CD4-positive, CD25-positive, alpha-beta regulatory T cell (primary cell): ENCODE measurements around the gene SH3BGRL2. TPM values are rescaled to one million over a fixed set of nuclear protein-coding genes. Genes with fewer than 3 reads are reported as not detected.

Source experiments
- ATAC-seq, 2 donors: fragments of 150-1000 bp; cut with Tn5 transposase; one replicate each; pipeline ENCODE4 v1.10.0; 2021; ENCODE audit warnings: low read depth in 2 of 2, moderate number of reproducible peaks in 2 of 2, moderate library complexity in 1 of 2
- DNase-seq, 3 donors: peaks; one replicate each; pipeline versions ENCODE4 v3.0.0 to v3.0.0-alpha.2; 2012 to 2022; ENCODE audit warnings: mixed read lengths in 1 of 3
- H3K27ac ChIP-seq: one replicate; pipeline ENCODE4 v1.7.0; 2013; ENCODE audit warnings: mild to moderate bottlenecking, low read length; ENCODE audit not compliant: insufficient read depth, poor library complexity, severe bottlenecking
- H3K27me3 ChIP-seq: one replicate; pipeline ENCODE4 v1.7.0; 2013; ENCODE audit warnings: low read length; ENCODE audit not compliant: control insufficient read depth, insufficient read depth
- H3K36me3 ChIP-seq: one replicate; pipeline ENCODE4 v1.7.0; 2013; ENCODE audit warnings: mild to moderate bottlenecking, low read length, moderate library complexity; ENCODE audit not compliant: control insufficient read depth, insufficient read depth
- H3K4me1 ChIP-seq: 2 replicates; pipeline ENCODE4 v1.7.0; 2013; ENCODE audit warnings: mild to moderate bottlenecking, low read length; ENCODE audit not compliant: insufficient read depth, control insufficient read depth, poor library complexity, severe bottlenecking
- H3K4me3 ChIP-seq: one replicate; pipeline ENCODE4 v1.7.0; 2013; ENCODE audit warnings: low read depth, mild to moderate bottlenecking, low read length, moderate library complexity
- H3K9me3 ChIP-seq, 2 experiments: 1 replicate in 1 of 2; 2 replicates in 1 of 2; pipeline ENCODE4 v1.7.0; 2013; ENCODE audit warnings: low read length in 2 of 2, mild to moderate bottlenecking in 1 of 2, moderate library complexity in 1 of 2; ENCODE audit not compliant: control insufficient read depth in 2 of 2
- H3K27ac Mint-ChIP-seq, 3 donors: one replicate each; pipeline ENCODE4 v1.8.0; 2020 to 2022; ENCODE audit warnings: mild to moderate bottlenecking in 3 of 3, mixed read lengths in 3 of 3, moderate library complexity in 2 of 3
- H3K27me3 Mint-ChIP-seq: one replicate; pipeline ENCODE4 v1.8.0; 2022; ENCODE audit warnings: mild to moderate bottlenecking, mixed read lengths
- H3K36me3 Mint-ChIP-seq: one replicate; pipeline ENCODE4 v1.8.0; 2020; ENCODE audit warnings: mixed read lengths
- H3K4me1 Mint-ChIP-seq, 4 donors: one replicate each; pipeline ENCODE4 v1.8.0; 2020 to 2022; ENCODE audit warnings: mixed read lengths in 4 of 4, mild to moderate bottlenecking in 1 of 4
- H3K4me3 Mint-ChIP-seq, 4 donors: one replicate each; pipeline ENCODE4 v1.8.0; 2020 to 2022; ENCODE audit warnings: mild to moderate bottlenecking in 4 of 4, mixed read lengths in 4 of 4, moderate library complexity in 3 of 4
- H3K9me3 Mint-ChIP-seq, 7 donors: one replicate each; pipeline ENCODE4 v1.8.0; 2020 to 2022; ENCODE audit warnings: mixed read lengths in 7 of 7, mild to moderate bottlenecking in 3 of 7, moderate library complexity in 2 of 7
- polyA plus RNA-seq, 4 donors: library from polyadenylated mRNA; unstranded; fragments of 300-500 nt; fragmentation: Illumina TruSeq; gene quantifications; one replicate each; pipeline ENCODE4 v1.2.3, GENCODE V29; 2021
- total RNA-seq: library from RNA; stranded (reverse); gene quantifications from one replicate; pipeline ENCODE4 v1.2.3, GENCODE V29; 2022

SH3BGRL2 gene
- total and polyA plus RNA-seq, 5 donors from 2014 or later = 0.28 to 4.7 (median 0.83) TPM; not detected in 2

GRCh38 chr6:79694156-79694555, 63.0 kb downstream of the SH3BGRL2 start:
- Histone ChIP-seq H3K4me1 (no peaks in the 10 kb centered on the region), H3K4me3 (no peak overlapping the region), H3K9me3 (no peaks in the 10 kb centered on the region), H3K27me3 (no peaks in the 10 kb centered on the region), H3K27ac (no peak overlapping the region), H3K36me3 (no peaks in the 10 kb centered on the region)
- ATAC-seq (no peak), DNase-seq (no peak)
- no peaks in the 10 kb centered on the region for H3K4me1 Mint-ChIP-seq
- no peak overlapping the region for H3K27ac Mint-ChIP-seq
- H3K9me3 Mint-ChIP-seq = peaks cover 0 to 2% (median 0%) of the 10 kb centered on the region in 7 donors
- no peaks in the 10 kb centered on the region for H3K27me3 Mint-ChIP-seq
- H3K4me3 Mint-ChIP-seq = no peak overlapping the region
- no peaks in the 10 kb centered on the region for H3K36me3 Mint-ChIP-seq

GRCh38 chr6:79694623-79695343, 63.7 kb downstream of the SH3BGRL2 start:
- ATAC-seq (no peak), DNase-seq (no peak)
- H3K4me1 ChIP-seq = no peaks in the 10 kb centered on the region
- no peaks in the 10 kb centered on the region for H3K27me3 Mint-ChIP-seq
- H3K36me3 Mint-ChIP-seq = no peaks in the 10 kb centered on the region
- H3K4me3 ChIP-seq = no peak overlapping the region
- no peak overlapping the region for H3K27ac ChIP-seq
- H3K36me3 ChIP-seq = no peaks in the 10 kb centered on the region
- H3K9me3 ChIP-seq = no peaks in the 10 kb centered on the region
- H3K27me3 ChIP-seq = no peaks in the 10 kb centered on the region
- H3K27ac Mint-ChIP-seq = no peak overlapping the region
- H3K4me1 Mint-ChIP-seq = no peaks in the 10 kb centered on the region
- H3K4me3 Mint-ChIP-seq = no peak overlapping the region
- peaks cover 0 to 2% (median 0%) of the 10 kb centered on the region in 7 donors for H3K9me3 Mint-ChIP-seq

GRCh38 chr6:79697430-79697829, 66.3 kb downstream of the SH3BGRL2 start:
- DNase-seq = no peak
- no peak overlapping the region for H3K27ac Mint-ChIP-seq
- H3K4me3 Mint-ChIP-seq = no peak overlapping the region

GRCh38 chr6:79699606-79700005, 68.5 kb downstream of the SH3BGRL2 start:
- H3K27me3 ChIP-seq = no peaks in the 10 kb centered on the region
- Mint-ChIP-seq H3K36me3 (no peaks in the 10 kb centered on the region), H3K27me3 (no peaks in the 10 kb centered on the region), H3K4me3 (no peak overlapping the region), H3K4me1 (no peaks in the 10 kb centered on the region), H3K9me3 (no peaks in the 10 kb centered on the region), H3K27ac (no peak overlapping the region)
- no peak overlapping the region for H3K4me3 ChIP-seq
- no peak for DNase-seq
- H3K36me3 ChIP-seq = no peaks in the 10 kb centered on the region
- H3K27ac ChIP-seq = no peak overlapping the region
- H3K9me3 ChIP-seq = no peaks in the 10 kb centered on the region
- no peak for ATAC-seq
- H3K4me1 ChIP-seq = no peaks in the 10 kb centered on the region

More at GRCh38 chr6:79697430-79697829, 66.3 kb downstream of the SH3BGRL2 start:
- no peaks in the 10 kb centered on the region for H3K4me1 ChIP-seq
- ATAC-seq = no peak
- H3K27me3 ChIP-seq = no peaks in the 10 kb centered on the region
- no peak overlapping the region for H3K27ac ChIP-seq
- H3K9me3 ChIP-seq = no peaks in the 10 kb centered on the region
- Mint-ChIP-seq H3K27me3 (no peaks in the 10 kb centered on the region), H3K4me1 (no peaks in the 10 kb centered on the region), H3K9me3 (peaks cover 0 to 2% (median 0%) of the 10 kb centered on the region in 7 donors), H3K36me3 (no peaks in the 10 kb centered on the region)
- H3K4me3 ChIP-seq = no peak overlapping the region
- no peaks in the 10 kb centered on the region for H3K36me3 ChIP-seq

- Mint-ChIP-seq H3K9me3 (no peaks in the 10 kb centered on the region), H3K27ac (no peak overlapping the region), H3K4me3 (peak overlapping the region in 2 of 4 donors; percentile 1 to 6), H3K4me1 (no peaks in the 10 kb centered on the region), H3K36me3 (no peaks in the 10 kb centered on the region), H3K27me3 (no peaks in the 10 kb centered on the region)
- H3K4me3 ChIP-seq = no peak overlapping the region
- H3K4me1 ChIP-seq = no peaks in the 10 kb centered on the region
- ATAC-seq (no peak), DNase-seq (no peak)
- H3K27ac ChIP-seq = no peak overlapping the region
- no peaks in the 10 kb centered on the region for H3K36me3 ChIP-seq
- no peaks in the 10 kb centered on the region for H3K27me3 ChIP-seq
- no peaks in the 10 kb centered on the region for H3K9me3 ChIP-seq
Measured at GRCh38 chr6:79702691-79703090, 71.6 kb downstream of the SH3BGRL2 start.

GRCh38 chr6:79704200-79704599, 73.1 kb downstream of the SH3BGRL2 start:
- H3K27me3 Mint-ChIP-seq = peaks cover 6% of the 10 kb centered on the region
- Histone ChIP-seq H3K27ac (no peak overlapping the region), H3K36me3 (no peaks in the 10 kb centered on the region), H3K9me3 (no peaks in the 10 kb centered on the region), H3K4me3 (no peak overlapping the region), H3K4me1 (no peaks in the 10 kb centered on the region), H3K27me3 (no peaks in the 10 kb centered on the region)
- ATAC-seq (no peak), DNase-seq (no peak)
- no peaks in the 10 kb centered on the region for H3K4me1 Mint-ChIP-seq
- no peak overlapping the region for H3K27ac Mint-ChIP-seq
- no peak overlapping the region for H3K4me3 Mint-ChIP-seq
- H3K36me3 Mint-ChIP-seq = no peaks in the 10 kb centered on the region
- H3K9me3 Mint-ChIP-seq = no peaks in the 10 kb centered on the region

GRCh38 chr6:79705456-79705995, 74.4 kb downstream of the SH3BGRL2 start:
- no peaks in the 10 kb centered on the region for H3K36me3 ChIP-seq
- H3K4me1 ChIP-seq = no peaks in the 10 kb centered on the region
- DNase-seq (no peak), ATAC-seq (no peak)
- no peaks in the 10 kb centered on the region for H3K9me3 ChIP-seq
- no peak overlapping the region for H3K4me3 ChIP-seq
- Mint-ChIP-seq H3K4me3 (no peak overlapping the region), H3K9me3 (peaks cover 0 to 1% (median 0%) of the 10 kb centered on the region in 7 donors), H3K27me3 (peaks cover 6% of the 10 kb centered on the region), H3K36me3 (no peaks in the 10 kb centered on the region), H3K4me1 (no peaks in the 10 kb centered on the region), H3K27ac (no peak overlapping the region)
- H3K27me3 ChIP-seq = no peaks in the 10 kb centered on the region
- no peak overlapping the region for H3K27ac ChIP-seq

GRCh38 chr6:79706527-79706926, 75.4 kb downstream of the SH3BGRL2 start:
- no peak overlapping the region for H3K4me3 Mint-ChIP-seq
- Histone ChIP-seq H3K36me3 (no peaks in the 10 kb centered on the region), H3K9me3 (no peaks in the 10 kb centered on the region), H3K4me3 (no peak overlapping the region), H3K27me3 (no peaks in the 10 kb centered on the region), H3K27ac (no peak overlapping the region), H3K4me1 (no peaks in the 10 kb centered on the region)
- no peak for DNase-seq
- H3K9me3 Mint-ChIP-seq = peaks cover 0 to 1% (median 0%) of the 10 kb centered on the region in 7 donors
- no peak for ATAC-seq
- no peaks in the 10 kb centered on the region for H3K36me3 Mint-ChIP-seq
- peaks cover 6% of the 10 kb centered on the region for H3K27me3 Mint-ChIP-seq
- no peak overlapping the region for H3K27ac Mint-ChIP-seq
- no peaks in the 10 kb centered on the region for H3K4me1 Mint-ChIP-seq
